ENCODE results near the gene MCAM.

Gene MCAM

GRCh38 chr11:119319136-119319699 is 2.3 kb upstream of the MCAM start:
- no peak for TF ChIP-seq EZH2phosphoT487 (IDR thresholded peaks at IDR 0.05; ENCODE audit: borderline replicate concordance, low read length)
- no peak for TF ChIP-seq CTCF (IDR thresholded peaks at IDR 0.05; ENCODE audit: low read depth, low read length, poor library complexity, severe bottlenecking)
- H3K4me3 ChIP-seq (ENCODE audit: low read length): peak overlapping the region; percentile 49
- no peaks in the 10 kb centered on the region for H4K20me1 ChIP-seq (ENCODE audit: control insufficient read depth, insufficient read depth, low read depth, low read length)
- peaks cover 9% of the 10 kb centered on the region for H3F3A ChIP-seq (ENCODE audit: control insufficient read depth, insufficient read depth)
- no peaks in the 10 kb centered on the region for H3K36me3 ChIP-seq (ENCODE audit: control insufficient read depth, low read length)
- peaks cover 92% of the 10 kb centered on the region for H3K4me1 ChIP-seq (ENCODE audit: control insufficient read depth, low read length)
- H3K27ac ChIP-seq (ENCODE audit: low read depth, low read length): peak overlapping the region; percentile 28; the same call in 1 of the 2 replicates
- no peaks in the 10 kb centered on the region for H3K79me2 ChIP-seq (ENCODE audit: control insufficient read depth, low read length)
- H3K9me2 ChIP-seq (replicated peaks; ENCODE audit: control insufficient read depth, low read length): no peaks in the 10 kb centered on the region
- peaks cover 24% of the 10 kb centered on the region for H3K27me3 ChIP-seq (ENCODE audit: control insufficient read depth, low read length)
- no peaks in the 10 kb centered on the region for H3K9me3 ChIP-seq (ENCODE audit: control insufficient read depth, insufficient read depth, low read length)
- peak overlapping the region; percentile 58 for H3K4me2 ChIP-seq (ENCODE audit: low read length)

GRCh38 chr11:119318240-119319135 is 1.6 kb upstream of the MCAM start:
- Histone ChIP-seq H3K36me3 (ENCODE audit: control insufficient read depth, low read length) (no peaks in the 10 kb centered on the region), H3K4me3 (ENCODE audit: low read length) (peak overlapping the region; percentile 49), H3K27me3 (ENCODE audit: control insufficient read depth, low read length) (peaks cover 24% of the 10 kb centered on the region), H3F3A (ENCODE audit: control insufficient read depth, insufficient read depth) (peaks cover 11% of the 10 kb centered on the region), H3K9me2 (replicated peaks; ENCODE audit: control insufficient read depth, low read length) (no peaks in the 10 kb centered on the region), H3K9me3 (ENCODE audit: control insufficient read depth, insufficient read depth, low read length) (no peaks in the 10 kb centered on the region), H3K79me2 (ENCODE audit: control insufficient read depth, low read length) (no peaks in the 10 kb centered on the region), H4K20me1 (ENCODE audit: control insufficient read depth, insufficient read depth, low read depth, low read length) (no peaks in the 10 kb centered on the region), H3K4me2 (ENCODE audit: low read length) (peak overlapping the region; percentile 58), H3K4me1 (ENCODE audit: control insufficient read depth, low read length) (peaks cover 85% of the 10 kb centered on the region), H3K27ac (ENCODE audit: low read depth, low read length) (peak overlapping the region; percentile 28)
- TF ChIP-seq EZH2phosphoT487 (IDR thresholded peaks at IDR 0.05; ENCODE audit: borderline replicate concordance, low read length) (no peak), CTCF (IDR thresholded peaks at IDR 0.05; ENCODE audit: low read depth, low read length, poor library complexity, severe bottlenecking) (no peak)

GRCh38 chr11:119317592-119318239 is 786 bp upstream of the MCAM start:
- H3F3A ChIP-seq (ENCODE audit: control insufficient read depth, insufficient read depth): peaks cover 11% of the 10 kb centered on the region
- no peaks in the 10 kb centered on the region for H3K36me3 ChIP-seq (ENCODE audit: control insufficient read depth, low read length)
- no peak for TF ChIP-seq CTCF (IDR thresholded peaks at IDR 0.05; ENCODE audit: low read depth, low read length, poor library complexity, severe bottlenecking)
- TF ChIP-seq EZH2phosphoT487 (IDR thresholded peaks at IDR 0.05; ENCODE audit: borderline replicate concordance, low read length): no peak
- H3K79me2 ChIP-seq (ENCODE audit: control insufficient read depth, low read length): no peaks in the 10 kb centered on the region
- H4K20me1 ChIP-seq (ENCODE audit: control insufficient read depth, insufficient read depth, low read depth, low read length): no peaks in the 10 kb centered on the region
- peak overlapping the region; percentile 27; the same call in 1 of the 2 replicates for H3K4me2 ChIP-seq (ENCODE audit: low read length)
- no peaks in the 10 kb centered on the region for H3K9me3 ChIP-seq (ENCODE audit: control insufficient read depth, insufficient read depth, low read length)
- H3K4me3 ChIP-seq (ENCODE audit: low read length): no peak overlapping the region
- H3K4me1 ChIP-seq (ENCODE audit: control insufficient read depth, low read length): peaks cover 80% of the 10 kb centered on the region
- peaks cover 24% of the 10 kb centered on the region for H3K27me3 ChIP-seq (ENCODE audit: control insufficient read depth, low read length)
- H3K27ac ChIP-seq (ENCODE audit: low read depth, low read length): no peak overlapping the region
- no peaks in the 10 kb centered on the region for H3K9me2 ChIP-seq (replicated peaks; ENCODE audit: control insufficient read depth, low read length)

All from DOHH2 (cell line).